GM19467 (cell line): ENCODE results near the gene PROSER2.

Experiments
- ATAC-seq: cut with Tn5 transposase; IDR thresholded peaks from one replicate; pipeline ENCODE4 v1.9.1; 2021; ENCODE audit warnings: mild to moderate bottlenecking, moderate library complexity; ENCODE audit not compliant: unreplicated experiment

Gene PROSER2

DNA sequence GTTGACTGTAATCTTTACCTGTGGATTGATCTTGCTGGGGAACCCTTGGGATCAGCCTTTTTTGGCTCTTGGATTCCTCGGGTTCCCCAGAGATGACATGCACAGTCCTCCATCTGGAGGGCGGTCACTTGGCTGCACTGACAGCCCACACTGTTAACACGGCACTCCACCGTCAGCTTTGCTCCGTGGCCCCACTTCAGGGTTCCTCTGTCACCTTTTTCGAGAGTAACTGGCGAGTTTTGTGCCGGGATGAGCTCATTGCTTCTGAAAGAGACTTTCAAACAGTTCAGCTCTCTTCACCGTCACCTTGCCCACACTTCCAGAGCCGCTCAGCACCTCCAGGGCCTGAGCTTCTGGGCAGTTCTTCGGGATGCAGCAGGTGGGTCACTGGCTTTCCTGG is 42.4 kb downstream of the PROSER2 start:
- no peak for ATAC-seq

DNA sequence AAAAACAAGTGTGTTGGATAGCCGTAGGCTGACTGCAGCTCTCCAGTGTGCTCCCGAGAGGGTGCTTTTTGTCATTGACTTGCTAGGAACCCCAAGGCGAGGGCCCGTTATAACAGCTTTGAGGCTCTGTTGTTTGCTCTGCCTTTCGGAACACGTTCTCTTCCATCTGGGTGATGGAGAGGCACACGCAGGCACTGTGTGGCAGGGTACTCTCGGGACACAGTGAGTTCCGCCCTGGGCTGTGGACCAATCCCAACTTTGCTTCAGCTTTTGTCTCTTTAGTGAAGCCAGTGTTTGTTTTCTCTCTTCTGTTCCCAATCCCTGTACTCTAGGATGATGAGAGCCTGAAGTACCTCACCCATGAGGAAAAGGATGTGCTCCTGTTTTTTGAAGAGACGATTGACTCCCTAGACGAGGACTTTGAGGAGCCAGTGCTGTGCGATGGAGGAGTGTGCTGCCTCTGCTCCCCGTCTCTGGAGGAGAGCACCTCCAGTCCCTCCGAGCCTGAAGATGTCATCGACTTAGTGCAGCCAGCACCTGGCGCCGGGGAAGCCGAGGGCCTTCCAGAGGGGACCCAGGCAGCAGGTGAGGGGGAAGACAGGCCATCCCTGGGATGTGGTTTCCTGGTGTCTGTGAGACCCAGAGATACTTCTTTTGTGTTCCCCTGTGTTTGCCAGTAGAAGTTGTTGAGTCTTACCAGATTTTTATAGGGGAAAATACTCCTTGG is 43.2 kb downstream of the PROSER2 start:
- no peak for ATAC-seq

DNA sequence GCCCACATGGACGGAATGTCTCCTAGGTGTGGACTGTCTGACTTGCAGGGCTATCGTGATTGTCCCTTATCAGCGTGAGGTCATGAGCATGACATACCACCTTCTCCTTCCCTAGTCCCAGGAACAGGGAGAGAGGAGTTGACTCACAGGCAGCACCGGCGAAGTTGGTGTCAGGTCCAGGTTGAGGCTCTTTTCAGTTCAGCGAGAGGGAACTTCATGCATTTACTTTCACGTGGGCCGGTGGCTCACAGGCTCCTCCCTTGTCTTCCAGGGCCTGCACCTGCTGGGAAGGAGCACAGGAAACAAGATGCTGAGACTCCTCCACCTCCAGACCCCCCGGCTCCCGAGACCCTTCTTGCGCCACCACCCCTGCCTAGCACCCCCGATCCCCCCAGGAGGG is 46.1 kb downstream of the PROSER2 start:
- no peak for ATAC-seq

DNA sequence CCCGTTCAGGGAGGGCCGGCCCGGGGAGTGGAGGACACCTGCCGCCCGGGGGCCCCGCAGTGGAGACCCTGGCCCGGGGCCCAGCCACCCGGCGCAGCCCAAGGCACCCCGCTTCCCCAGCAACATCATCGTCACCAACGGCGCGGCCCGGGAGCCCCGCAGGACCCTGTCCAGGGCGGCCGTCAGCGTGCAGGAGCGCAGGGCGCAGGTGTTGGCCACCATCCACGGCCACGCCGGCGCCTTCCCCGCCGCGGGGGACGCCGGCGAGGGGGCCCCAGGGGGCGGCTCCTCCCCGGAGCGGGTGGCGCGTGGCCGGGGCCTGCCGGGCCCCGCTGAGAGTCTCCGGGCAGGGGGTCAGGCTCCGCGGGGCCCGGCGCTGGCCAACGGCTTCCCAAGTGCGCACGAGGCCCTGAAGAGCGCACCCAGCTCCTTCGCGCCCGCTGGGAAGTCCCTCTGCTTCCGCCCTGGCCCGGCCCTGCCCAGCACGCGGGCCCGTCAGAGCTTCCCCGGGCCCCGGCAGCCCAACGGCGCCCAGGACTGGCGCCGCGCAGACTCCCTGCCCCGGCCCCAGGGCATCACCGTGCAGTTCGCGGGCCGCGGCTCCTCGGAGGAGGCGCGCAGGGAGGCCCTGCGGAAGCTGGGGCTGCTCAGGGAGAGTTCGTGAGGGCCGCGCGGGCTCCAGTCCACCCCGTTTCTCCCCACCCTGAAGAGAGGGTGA is 46.7 kb downstream of the PROSER2 start:
- no peak for ATAC-seq

DNA sequence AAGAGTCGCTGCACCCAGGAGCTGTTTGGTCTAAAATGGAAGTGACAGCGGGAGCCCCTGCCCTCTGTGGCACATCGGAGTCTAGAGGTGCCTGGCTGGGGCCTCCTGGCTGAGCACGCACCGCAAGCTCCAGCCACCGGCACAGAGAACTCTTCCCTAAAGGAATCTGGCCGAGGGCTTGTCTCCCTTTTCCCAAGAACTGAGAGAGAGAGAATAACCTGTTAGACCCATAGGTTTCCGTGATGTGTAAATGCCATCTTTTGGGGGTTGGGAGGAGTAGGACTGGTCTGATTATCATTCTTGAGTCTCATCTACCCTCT is 47.3 kb downstream of the PROSER2 start:
- ATAC-seq: no peak

- no peak for ATAC-seq
Measured at GRCh38 chr10:11870900-11871400, 47.8 kb downstream of the PROSER2 start.

GRCh38 chr10:11871466-11871865 is 48.3 kb downstream of the PROSER2 start:
- ATAC-seq: no peak

- no peak for ATAC-seq
Measured at GRCh38 chr10:11874568-11875493, 51.7 kb downstream of the PROSER2 start.

- no peak for ATAC-seq
Measured at GRCh38 chr10:11875494-11876281, 52.5 kb downstream of the PROSER2 start.

DNA sequence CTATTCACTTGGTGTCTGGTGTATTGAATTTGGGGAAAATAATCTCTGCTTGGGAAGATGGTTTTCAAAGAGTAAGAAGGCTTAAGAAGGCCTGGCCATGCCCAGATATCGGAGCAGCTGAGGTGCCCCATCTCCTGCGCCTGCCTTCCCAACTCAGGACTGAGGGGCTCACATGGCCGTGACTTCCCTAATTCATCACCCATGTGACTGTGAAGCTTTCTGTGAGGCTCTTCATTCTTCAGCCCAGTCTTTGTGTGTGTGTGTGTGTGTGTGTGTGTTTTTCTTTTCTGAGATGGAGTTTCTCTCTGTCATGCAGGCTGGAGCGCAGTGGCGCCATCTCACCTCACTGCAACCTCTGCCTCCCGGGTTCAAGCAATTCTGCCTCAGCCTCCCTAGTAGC is 53.2 kb downstream of the PROSER2 start:
- ATAC-seq: no peak

GRCh38 chr10:11876805-11877590 is 53.8 kb downstream of the PROSER2 start:
- ATAC-seq: no peak

DNA sequence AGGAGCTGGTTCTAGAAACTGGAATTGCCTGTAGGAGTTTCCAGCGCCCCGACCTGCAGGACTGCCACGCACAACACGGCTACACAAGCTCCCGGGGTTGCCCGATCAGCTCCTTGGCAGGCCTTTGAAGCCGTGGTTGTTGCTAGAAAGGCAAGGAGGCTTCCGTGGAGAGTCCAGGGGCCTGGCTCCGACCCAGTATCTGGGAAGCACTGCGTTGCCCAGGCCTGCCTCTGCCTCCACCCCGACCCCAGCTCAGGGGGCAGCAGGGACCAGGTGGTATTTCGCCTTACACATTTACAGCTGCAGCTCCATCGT is 54.4 kb downstream of the PROSER2 start:
- no peak for ATAC-seq

- no peak for ATAC-seq
Measured at GRCh38 chr10:11878776-11879175, 55.6 kb downstream of the PROSER2 start.

GRCh38 chr10:11879387-11880094 is 56.4 kb downstream of the PROSER2 start:
- ATAC-seq: no peak

- ATAC-seq: no peak
Measured at GRCh38 chr10:11880151-11881029, 57.2 kb downstream of the PROSER2 start.

DNA sequence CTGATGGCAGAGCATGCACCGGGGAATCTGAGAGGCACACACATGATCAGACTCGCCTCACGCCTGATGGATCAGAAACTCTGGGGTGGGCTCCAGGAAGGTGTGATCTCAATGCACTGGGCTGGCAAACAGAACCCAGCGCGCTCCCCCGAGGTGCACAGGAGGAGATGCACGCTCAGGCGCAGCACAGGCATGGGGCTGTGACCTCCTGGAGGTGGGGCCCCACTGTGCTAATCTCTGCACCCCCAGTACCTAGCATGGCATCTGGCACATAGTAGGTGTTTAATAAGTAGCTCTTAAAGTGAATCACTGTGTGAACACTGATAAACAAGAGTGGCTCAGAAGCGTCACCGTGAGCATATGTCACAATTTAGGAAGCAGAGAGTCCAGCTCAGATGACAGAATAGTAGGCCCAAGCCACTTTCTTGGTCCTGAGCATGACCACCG is 57.9 kb downstream of the PROSER2 start:
- ATAC-seq: no peak

GRCh38 chr10:11881477-11882417 is 58.6 kb downstream of the PROSER2 start:
- ATAC-seq: no peak
